Esophagus (tissue), 2 donors: ENCODE data around the gene OR8H1. TPM values are rescaled to one million over a fixed set of nuclear protein-coding genes. Genes with fewer than 3 reads are reported as not detected.

Experiments
- H3K27ac ChIP-seq, 2 donors: one replicate each; pipeline ENCODE4 v1.5.1; 2013; ENCODE audit warnings: low read depth in 2 of 2, mild to moderate bottlenecking in 2 of 2, inconsistent platforms in 1 of 2, low read length in 1 of 2, moderate library complexity in 1 of 2
- H3K27me3 ChIP-seq, 2 donors: one replicate each; pipeline ENCODE4 v1.6.1; 2013; ENCODE audit warnings: low read length in 2 of 2, control low read depth in 1 of 2, mild to moderate bottlenecking in 1 of 2; ENCODE audit not compliant: insufficient read depth in 2 of 2, control insufficient read depth in 1 of 2
- H3K36me3 ChIP-seq, 2 donors: one replicate each; pipeline ENCODE4 v1.6.1; 2013; ENCODE audit warnings: low read length in 1 of 2; ENCODE audit not compliant: control insufficient read depth in 2 of 2, insufficient read depth in 2 of 2
- H3K4me1 ChIP-seq, 2 donors: one replicate each; pipeline ENCODE4 v1.6.1; 2013; ENCODE audit warnings: low read length in 1 of 2; ENCODE audit not compliant: control insufficient read depth in 2 of 2, insufficient read depth in 2 of 2
- H3K4me3 ChIP-seq, 2 donors: one replicate each; pipeline ENCODE4 v1.5.1; 2013; ENCODE audit warnings: low read length in 2 of 2, mild to moderate bottlenecking in 2 of 2, low read depth in 1 of 2, moderate library complexity in 1 of 2
- H3K9me3 ChIP-seq, 2 donors: one replicate each; pipeline ENCODE4 v1.6.1; 2013; ENCODE audit warnings: mild to moderate bottlenecking in 2 of 2, low read depth in 1 of 2, low read length in 1 of 2, moderate library complexity in 1 of 2; ENCODE audit not compliant: control insufficient read depth in 2 of 2, insufficient read depth in 1 of 2
- WGBS, 2 donors: extraction: QIAGEN DNeasy Blood & Tissue Kit; methylation state at CpG; one replicate each; pipeline ENCODE4 v1.1.7; 2013; 5-methylcytosine and 5-hydroxymethylcytosine counted together
- polyA plus RNA-seq, 2 donors: library from polyadenylated mRNA; stranded (reverse); fragments of 200-250 nt; gene quantifications; one replicate each; pipeline ENCODE4 v1.2.3, GENCODE V29; 2013
- donor health status: healthy with polysubstance abuse.
- donor health status: Bipolar disorder and iron deficiency.

OR8H1 gene, protein sequence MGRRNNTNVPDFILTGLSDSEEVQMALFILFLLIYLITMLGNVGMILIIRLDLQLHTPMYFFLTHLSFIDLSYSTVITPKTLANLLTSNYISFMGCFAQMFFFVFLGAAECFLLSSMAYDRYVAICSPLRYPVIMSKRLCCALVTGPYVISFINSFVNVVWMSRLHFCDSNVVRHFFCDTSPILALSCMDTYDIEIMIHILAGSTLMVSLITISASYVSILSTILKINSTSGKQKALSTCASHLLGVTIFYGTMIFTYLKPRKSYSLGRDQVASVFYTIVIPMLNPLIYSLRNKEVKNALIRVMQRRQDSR
- not detected for polyA plus RNA-seq

DNA sequence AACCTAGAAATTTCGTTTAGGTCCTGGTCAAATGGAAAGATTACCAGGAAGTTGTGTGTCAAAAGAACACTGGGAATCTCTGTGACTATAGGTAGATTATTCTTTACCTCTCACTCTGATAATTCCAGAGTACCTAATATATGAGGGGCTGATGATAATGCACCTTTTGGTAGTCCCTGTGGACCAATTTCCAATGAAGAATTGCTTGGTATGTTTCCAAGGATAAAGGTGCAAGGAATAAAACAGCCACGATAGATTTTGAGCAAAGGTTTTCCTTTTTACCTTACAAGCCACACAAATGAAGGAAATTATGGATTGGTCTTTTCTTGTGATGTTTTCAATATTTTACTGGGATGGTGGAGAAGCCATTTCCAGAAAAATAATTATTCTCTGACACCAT lies at the start of gene OR8H1:
TSS of gene OR8H1 (minus strand) at position 101 of the 400 bp plus-strand sequence. CDS start 1,192 bp downstream, outside the sequence.
- 49 to 53% methylated on average over 2 of the region's 2 CpGs for WGBS, 2 donors
- H3K9me3 ChIP-seq = no peaks in the 10 kb centered on the region

DNA sequence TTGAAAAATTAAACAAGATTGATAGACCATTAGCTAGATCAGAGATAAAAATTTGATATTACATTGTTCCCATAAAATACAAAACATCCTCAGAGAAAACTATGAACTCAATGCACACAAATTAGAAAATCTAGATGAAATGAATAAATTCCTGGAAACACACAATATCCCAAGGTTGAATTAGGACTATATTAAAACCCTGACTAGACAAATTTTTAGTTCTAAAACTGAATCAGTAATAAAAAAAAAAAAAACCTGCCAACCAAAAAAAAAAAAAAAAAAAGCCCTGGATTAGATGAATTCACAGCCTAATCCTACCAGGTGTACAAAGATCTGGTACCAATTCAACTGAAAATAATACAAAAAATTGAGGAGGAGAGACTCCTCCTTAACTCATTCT lies 48.2 kb upstream of the OR8H1 start:
- Histone ChIP-seq H3K4me3 (no peak overlapping the region), H3K27me3 (no peaks in the 10 kb centered on the region), H3K4me1 (no peaks in the 10 kb centered on the region), H3K9me3 (peaks cover 0 to 4% of the 10 kb centered on the region in 2 donors), H3K36me3 (no peaks in the 10 kb centered on the region), H3K27ac (no peak overlapping the region)

More for the DNA sequence above, at the start of gene OR8H1:
- H3K27ac ChIP-seq = no peak within 1 kb of the TSS
- H3K4me3 ChIP-seq = no peak within 1 kb of the TSS
- no peaks in the 10 kb centered on the region for H3K36me3 ChIP-seq
- H3K27me3 ChIP-seq = no peaks in the 10 kb centered on the region
- no peaks in the 10 kb centered on the region for H3K4me1 ChIP-seq

DNA sequence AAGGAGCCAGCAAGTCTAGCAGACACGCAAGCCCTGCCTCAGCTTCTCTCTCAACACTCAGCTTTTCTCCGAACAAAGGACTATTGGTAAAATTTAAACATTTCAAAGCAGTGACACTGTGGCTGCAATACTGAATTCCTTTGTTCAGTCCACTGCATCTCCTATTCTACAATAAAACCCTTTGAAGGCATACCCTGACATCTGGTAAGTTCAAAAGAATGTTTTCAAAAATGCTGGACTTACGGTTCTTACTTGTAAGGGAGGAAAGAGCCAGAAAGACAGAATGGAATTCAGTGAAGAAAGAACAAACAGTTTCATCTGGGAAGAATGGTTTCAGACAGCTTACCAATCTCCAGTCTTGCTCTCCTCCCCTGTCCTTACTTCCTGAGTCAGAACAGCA lies 41.1 kb upstream of the OR8H1 start:
- H3K4me3 ChIP-seq = no peak overlapping the region
- H3K27ac ChIP-seq = no peak overlapping the region
- no peaks in the 10 kb centered on the region for H3K36me3 ChIP-seq
- no peaks in the 10 kb centered on the region for H3K27me3 ChIP-seq
- H3K9me3 ChIP-seq = peaks cover 0 to 13% of the 10 kb centered on the region in 2 donors
- WGBS, 2 donors = 64 to 71% methylated on average over 3 of the region's 3 CpGs
- H3K4me1 ChIP-seq = no peaks in the 10 kb centered on the region

DNA sequence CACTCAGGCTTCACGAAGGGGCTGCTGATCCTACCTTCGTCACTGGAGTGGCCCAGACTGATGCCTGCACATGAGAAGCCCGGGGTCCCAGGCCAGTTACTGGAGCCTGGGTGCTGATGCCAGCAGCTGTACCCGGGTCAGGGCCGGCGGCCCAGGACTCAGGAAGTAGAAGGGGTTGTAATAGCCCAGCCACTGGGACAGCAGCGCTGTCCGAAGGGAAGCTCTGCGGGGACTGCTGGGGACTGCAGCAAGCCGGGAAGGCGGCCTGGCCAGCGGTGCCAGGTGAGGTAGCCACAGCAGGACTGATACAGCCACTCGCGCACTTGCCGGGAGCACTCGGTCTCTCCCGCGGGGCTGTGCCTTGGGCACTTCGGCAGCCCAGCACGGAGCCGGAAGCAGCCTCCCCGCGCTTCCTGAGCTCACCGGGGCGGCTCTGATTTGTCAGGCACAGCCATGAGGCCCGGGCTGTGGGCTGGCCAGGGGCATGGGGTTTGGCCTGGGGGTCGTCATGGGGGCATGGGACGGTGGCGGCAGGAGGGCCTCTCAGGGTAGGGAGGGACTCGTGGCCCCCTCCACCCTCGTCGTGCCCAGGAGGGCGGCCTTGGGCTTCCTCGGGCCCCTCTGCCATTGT lies 39.9 kb upstream of the OR8H1 start:
- 83 to 90% methylated on average over 28 to 34 of the region's 34 CpGs for WGBS, 2 donors
- Histone ChIP-seq H3K9me3 (peaks cover 0 to 12% of the 10 kb centered on the region in 2 donors), H3K36me3 (no peaks in the 10 kb centered on the region), H3K4me1 (no peaks in the 10 kb centered on the region), H3K27me3 (no peaks in the 10 kb centered on the region), H3K4me3 (no peak overlapping the region), H3K27ac (no peak overlapping the region)

DNA sequence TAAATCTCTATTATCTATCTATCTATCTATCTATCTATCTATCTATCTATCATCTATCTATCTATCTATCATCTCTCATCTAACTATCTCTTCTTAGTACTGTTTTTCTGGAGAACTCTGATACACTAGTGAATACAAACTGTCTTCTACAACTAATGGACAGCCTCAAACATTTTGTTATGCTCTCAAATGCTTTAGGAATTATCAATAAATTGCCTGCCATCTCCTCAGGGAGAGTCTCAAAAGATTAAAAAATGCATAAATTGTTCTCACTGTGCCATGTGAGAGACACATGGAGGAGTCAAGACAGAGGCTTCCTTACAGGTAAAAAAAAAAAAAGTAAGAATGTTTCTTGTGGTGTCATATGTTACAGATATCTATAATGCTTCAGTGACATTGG lies 22.8 kb upstream of the OR8H1 start, which contains the start of gene OR8K3:
TSS of gene OR8K3 (plus strand) at position 301 of the 400 bp plus-strand sequence. CDS start 3,163 bp downstream, outside the sequence.
- Histone ChIP-seq H3K4me3 (no peak within 1 kb of the TSS), H3K4me1 (no peaks in the 10 kb centered on the region), H3K27me3 (no peaks in the 10 kb centered on the region), H3K36me3 (no peaks in the 10 kb centered on the region), H3K27ac (no peak within 1 kb of the TSS), H3K9me3 (no peaks in the 10 kb centered on the region)

DNA sequence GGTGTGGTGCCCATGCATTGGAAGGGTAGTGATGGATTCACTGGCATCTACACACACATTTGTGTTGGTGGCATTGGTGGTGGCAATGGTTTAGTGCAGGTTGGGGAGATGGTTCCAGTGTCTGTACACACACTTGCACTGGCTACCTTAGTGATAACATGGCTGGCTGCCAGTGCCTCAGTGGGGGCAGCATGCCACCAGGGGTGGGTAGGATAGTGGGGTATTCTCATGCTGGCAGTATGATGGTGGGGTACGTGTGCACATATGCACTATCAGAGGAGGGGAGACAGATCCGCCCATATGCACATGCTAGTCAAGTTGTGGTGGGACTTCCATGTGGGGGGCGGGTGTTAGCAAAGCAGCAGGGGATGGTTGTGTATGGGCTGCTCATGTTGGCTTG lies 15.8 kb upstream of the OR8H1 start:
- Histone ChIP-seq H3K27me3 (no peaks in the 10 kb centered on the region), H3K4me1 (no peaks in the 10 kb centered on the region), H3K27ac (no peak overlapping the region), H3K36me3 (no peaks in the 10 kb centered on the region), H3K9me3 (peaks cover 0 to 7% of the 10 kb centered on the region in 2 donors), H3K4me3 (no peak overlapping the region)
- WGBS, 2 donors = 90 to 95% methylated on average over 3 of the region's 3 CpGs

DNA sequence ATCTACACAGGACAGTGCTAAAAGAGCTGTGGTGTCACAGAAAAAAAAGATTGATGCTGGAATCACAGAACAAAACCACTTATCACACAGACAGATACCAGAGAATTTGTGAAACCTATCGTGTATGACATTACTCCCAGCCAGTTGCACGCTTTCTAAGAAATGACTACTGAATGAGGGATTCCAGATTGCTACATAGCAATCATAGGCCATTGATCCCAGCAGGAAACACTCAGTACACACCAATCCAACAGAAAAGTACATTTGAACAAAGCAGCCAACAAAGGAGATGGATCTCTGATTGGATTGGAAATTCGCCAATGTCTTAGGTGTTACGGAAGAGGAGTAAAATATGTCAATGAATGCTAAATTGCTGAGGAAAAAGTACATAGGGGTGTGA lies 4.8 kb upstream of the OR8H1 start:
- H3K4me1 ChIP-seq = no peaks in the 10 kb centered on the region
- no peak overlapping the region for H3K4me3 ChIP-seq
- H3K27me3 ChIP-seq = no peaks in the 10 kb centered on the region
- H3K36me3 ChIP-seq = no peaks in the 10 kb centered on the region
- no peak overlapping the region for H3K27ac ChIP-seq
- no peaks in the 10 kb centered on the region for H3K9me3 ChIP-seq
- WGBS, 2 donors = 84 to 88% methylated on average over 4 of the region's 4 CpGs

DNA sequence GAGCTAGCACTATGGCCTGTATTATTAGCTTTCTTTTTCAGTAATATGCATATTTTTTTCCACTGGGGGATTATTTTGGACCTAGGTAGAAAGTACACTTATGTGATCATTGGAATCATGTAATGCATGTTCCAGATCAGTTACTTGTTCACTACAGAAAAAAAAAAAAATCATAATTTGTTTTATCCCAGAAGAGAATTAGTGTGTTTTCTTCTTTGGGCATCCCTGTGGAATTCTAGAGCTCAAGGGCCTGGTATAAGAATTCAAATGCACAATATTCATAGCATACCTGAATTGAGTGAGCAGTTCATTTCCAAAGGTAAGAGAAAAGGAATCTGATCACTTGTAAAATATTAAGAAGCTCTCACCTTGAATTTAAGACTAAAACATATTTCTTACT lies 18.2 kb downstream of the OR8H1 start, which contains the start of gene OR5T1:
TSS of gene OR5T1 (plus strand) at position 301 of the 400 bp plus-strand sequence. CDS start 1,485 bp downstream, outside the sequence.
- Histone ChIP-seq H3K27ac (no peak within 1 kb of the TSS), H3K9me3 (peaks cover 0 to 4% of the 10 kb centered on the region in 2 donors), H3K36me3 (no peaks in the 10 kb centered on the region), H3K27me3 (no peaks in the 10 kb centered on the region), H3K4me3 (no peak within 1 kb of the TSS), H3K4me1 (no peaks in the 10 kb centered on the region)

DNA sequence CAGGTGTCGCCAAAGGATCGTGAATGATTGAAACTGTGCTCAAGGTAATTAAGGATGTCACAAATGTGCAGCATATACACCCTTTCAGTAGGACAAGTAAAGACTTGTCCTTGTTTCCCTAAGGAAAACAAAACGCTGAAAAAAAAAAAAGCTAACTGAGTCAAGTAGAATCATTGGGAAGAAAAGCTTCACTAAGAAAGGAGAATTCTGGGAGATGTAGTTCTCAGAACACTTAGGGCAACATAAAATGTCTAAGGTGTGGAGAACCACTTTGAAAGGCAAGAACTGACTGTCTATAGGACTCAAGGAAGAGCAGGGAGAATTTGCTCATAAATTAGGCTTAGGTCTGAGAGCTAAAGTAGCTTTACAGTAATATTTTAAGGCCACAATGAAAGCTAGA lies 21.0 kb downstream of the OR8H1 start:
- no peaks in the 10 kb centered on the region for H3K27me3 ChIP-seq
- no peak overlapping the region for H3K27ac ChIP-seq
- H3K9me3 ChIP-seq = peaks cover 0 to 3% of the 10 kb centered on the region in 2 donors
- no peaks in the 10 kb centered on the region for H3K36me3 ChIP-seq
- 44 to 52% methylated on average over 3 of the region's 3 CpGs for WGBS, 2 donors
- no peaks in the 10 kb centered on the region for H3K4me1 ChIP-seq
- H3K4me3 ChIP-seq = no peak overlapping the region

DNA sequence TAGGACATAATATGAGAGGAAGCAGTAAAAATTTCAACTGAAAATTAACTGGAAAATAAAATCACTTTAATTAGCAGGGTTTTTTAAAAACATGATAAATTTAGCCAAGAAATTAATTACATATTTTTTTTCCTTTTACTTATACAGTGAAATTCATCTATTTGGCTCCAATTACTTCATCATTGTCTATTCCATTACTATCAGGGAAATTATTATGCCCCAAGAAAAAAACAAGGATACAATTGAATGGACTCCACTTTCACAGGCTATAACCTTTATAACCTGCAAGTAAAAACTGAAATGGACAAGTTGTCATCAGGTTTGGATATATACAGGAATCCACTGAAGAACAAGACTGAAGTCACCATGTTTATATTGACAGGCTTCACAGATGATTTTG lies 40.1 kb downstream of the OR8H1 start, which contains the start of gene OR5T3:
TSS of gene OR5T3 (plus strand) at position 301 of the 400 bp plus-strand sequence. CDS start at position 301, 0 bp downstream.
- Histone ChIP-seq H3K36me3 (no peaks in the 10 kb centered on the region), H3K27ac (no peak within 1 kb of the TSS), H3K9me3 (no peaks in the 10 kb centered on the region), H3K4me3 (no peak within 1 kb of the TSS), H3K4me1 (no peaks in the 10 kb centered on the region), H3K27me3 (no peaks in the 10 kb centered on the region)
